IPS DF 19.7 (cell line): Measurements from ENCODE around the gene TBC1D16.
"Not testable (repeated sequence)": the region's sequence is repeated elsewhere in the genome, so short reads cannot be mapped to it uniquely, and the experiment has no call there.

ENCODE experiments used
- DNase-seq: peaks from one replicate; pipeline ENCODE4 v3.0.0-alpha.2; 2013; ENCODE audit warnings: low read depth, low spot score

The TBC1D16 gene

DNA sequence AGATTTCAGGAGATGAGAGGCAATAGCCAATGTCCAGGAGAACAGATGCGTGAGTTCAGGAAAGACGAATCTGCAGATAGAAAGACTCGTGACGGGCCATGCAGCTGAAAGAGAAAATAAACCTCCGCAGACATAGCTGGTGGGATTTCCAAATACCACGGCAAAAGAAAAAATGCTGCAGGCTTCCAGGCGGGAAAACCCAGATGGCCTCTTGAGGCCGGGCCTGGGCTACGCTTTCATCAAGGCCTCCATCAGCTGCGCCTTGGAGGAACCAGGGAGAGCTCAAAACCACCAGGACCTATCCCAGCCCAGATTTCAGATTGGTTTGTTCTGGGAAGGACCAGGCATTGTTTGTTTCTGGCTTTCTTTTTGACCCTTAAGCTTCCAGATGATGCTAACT lies 17.4 kb upstream of the TBC1D16 start:
- DNase-seq, result no peak

DNA sequence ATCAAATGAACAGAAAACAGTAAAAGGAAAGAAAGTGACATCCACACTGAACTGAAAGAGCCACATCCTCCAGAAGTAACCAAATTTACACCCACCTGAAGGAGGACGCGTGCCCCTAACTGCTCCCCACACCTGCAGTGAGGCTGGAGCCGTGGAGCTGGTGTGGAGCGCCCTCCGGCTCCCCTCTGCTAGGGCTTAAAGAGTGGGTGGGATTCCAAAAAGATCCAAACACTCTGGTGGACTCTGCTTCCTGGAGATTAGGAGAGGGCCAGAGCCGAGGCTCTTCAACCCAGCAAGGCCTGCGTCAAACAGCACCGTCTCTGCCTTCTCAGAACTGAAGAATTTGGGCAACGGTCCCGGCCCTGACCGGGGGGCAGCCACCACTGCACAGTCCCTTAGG lies 16.0 kb upstream of the TBC1D16 start:
- DNase-seq, result no peak

- no peak for DNase-seq
Measured at GRCh38 chr17:80050706-80051105, 15.0 kb upstream of the TBC1D16 start.

DNA sequence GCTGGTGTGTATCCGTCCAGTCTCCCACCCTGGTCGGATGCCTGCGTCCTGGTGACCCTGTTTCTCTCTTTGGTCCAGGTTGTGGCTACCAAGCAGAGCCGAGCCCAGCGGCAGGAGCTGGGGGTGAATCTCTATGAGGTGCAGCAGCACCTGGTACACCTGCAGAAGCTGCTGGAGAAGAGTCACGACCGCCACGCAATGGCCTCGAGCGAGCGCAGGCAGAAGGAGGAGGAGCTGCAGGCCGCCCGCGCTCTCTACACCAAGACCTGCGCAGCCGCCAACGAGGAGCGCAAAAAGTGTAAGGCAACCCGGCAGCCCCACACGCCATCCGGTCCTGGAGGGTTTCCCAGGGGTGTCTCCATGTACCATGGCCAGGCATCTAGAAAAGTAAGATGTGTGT lies 14.3 kb upstream of the TBC1D16 start:
- DNase-seq, result no peak

DNA sequence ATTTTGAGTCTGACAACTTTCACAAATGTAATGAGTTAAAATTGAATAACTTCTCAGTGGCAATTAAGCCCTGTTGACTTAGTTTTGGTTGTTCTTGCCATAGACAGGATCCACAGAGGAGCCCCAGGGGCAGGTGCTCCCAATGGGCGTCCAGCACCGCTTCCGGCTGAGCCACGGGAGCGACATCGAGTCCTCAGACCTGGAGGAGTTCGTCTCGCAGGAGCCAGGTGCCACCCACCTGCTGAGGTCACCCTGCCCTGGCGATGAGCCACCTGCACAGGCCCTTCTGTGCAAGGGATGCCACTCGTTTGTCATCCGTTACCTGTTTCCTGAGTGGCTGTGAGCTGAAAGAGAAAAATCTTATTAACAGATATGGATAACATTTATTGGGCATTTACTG lies 11.5 kb upstream of the TBC1D16 start:
- no peak for DNase-seq

- DNase-seq, result not testable (repeated sequence)
Measured at GRCh38 chr17:80046709-80047108, 11.0 kb upstream of the TBC1D16 start.

GRCh38 chr17:80045703-80046102 lies 10.0 kb upstream of the TBC1D16 start:
- no peak for DNase-seq

DNA sequence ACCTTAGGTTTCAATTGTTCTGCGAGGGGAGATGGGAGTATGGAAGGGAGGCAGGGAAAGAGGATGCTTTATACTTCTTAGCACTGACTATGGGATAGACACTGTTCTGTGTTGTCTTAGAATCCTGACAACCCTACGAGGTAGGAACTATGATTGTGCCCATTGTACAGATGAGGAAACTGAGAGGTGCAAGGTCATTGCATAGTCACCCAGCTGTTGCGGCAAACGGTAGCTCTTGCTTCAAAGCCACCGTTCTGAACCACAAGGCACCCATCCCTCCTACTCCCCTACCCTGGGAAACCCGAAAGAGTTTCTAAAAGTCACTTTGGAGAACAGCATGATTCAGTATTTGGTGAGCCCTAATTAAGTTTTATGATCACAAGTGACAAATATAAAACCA lies 8.3 kb upstream of the TBC1D16 start:
- DNase-seq, result no peak

- peak; percentile 50 for DNase-seq
Measured at GRCh38 chr17:80036715-80037477, 1.2 kb upstream of the TBC1D16 start.

DNA sequence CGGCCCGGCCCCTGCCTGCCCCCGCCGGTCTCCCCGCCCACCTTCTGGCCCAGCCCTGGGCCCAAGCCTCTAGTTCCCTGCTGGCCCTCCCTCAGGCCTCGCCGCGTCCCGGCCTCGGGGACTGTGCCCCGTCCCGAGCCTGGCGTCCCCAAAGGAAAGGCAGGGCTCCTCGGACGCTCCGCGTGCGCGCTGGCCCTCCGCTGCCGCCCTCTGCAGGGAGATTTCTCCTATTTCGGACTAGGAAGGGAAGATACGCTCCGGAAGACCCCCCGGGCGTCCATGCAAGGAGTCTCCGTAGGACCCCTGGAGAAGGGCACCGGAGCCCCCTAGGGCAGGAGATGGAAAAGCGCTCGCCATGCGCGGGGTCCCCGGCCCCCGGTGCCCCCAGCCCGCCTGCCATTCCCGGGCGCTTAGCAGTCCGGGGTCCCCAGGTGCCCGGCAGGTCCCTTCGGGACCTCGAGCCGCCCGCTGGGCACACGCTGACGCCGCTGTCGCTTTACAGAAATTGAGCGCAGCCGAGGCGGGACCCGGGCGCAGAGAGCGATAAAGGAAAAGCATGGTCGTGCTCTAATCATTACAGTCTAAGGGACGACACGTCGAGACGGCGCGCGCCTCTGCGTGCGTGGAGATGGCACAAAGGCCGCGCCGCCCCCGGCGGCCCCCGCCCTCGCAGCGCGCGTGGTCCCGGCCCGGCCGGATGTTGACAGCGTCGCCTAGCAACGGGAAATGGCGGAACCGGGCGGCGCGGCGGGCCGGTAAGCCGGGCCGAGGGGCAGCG lies 454 bp upstream of the TBC1D16 start, which contains the start of gene CCDC40:
TSS of gene CCDC40 (plus strand) at position 706 of the 778 bp plus-strand sequence. CDS start at position 727, 21 bp downstream.
- DNase-seq, result no peak

DNA sequence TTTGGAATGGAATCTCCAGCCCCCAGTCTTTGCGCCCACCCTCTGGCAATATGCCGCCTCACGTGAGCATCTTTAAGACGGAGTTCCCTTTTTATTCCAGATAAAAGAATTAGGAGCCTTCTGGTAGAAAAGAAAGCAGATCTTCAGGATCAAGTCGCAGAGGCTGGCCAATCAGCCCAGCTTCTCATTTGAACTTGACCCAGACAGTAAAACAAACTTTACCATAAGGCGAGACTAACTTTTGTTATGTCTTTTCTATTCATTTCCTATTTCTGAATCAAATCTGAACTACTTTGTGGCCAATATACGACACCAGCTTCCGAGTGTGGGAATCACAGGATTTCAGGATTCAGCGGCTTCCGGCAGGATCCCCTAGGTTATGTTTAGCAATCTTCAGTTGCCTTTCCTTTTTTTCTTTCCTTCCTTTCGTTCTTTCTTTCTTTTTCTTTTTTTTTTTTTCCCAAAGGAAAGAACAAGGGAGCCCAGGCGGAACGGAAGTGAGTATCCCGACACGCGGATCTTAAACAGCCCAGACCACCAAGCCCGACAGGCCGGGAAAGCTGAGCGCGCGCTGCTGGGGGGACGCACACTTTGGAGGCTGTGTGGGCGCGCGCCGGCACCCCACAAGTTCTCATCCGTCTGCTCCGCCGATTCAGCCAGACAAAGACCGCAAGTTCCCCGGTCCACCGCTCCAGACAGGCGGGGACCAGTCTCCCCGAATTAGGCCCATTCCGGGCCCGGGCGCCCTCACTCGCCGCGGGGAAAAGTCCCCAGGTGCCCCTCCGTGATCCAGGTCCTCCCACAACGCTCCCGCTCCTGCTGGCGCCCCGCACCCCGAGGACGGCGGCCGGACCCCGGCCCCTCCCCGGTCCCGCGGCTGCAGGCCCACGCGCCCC lies 633 bp downstream of the TBC1D16 start:
- no peak for DNase-seq

GRCh38 chr17:80033840-80034239 lies 1.8 kb downstream of the TBC1D16 start:
- DNase-seq, result no peak

GRCh38 chr17:80032614-80033171 lies 3.0 kb downstream of the TBC1D16 start:
- DNase-seq, result no peak

- no peak for DNase-seq
Measured at GRCh38 chr17:80031691-80032430, 3.8 kb downstream of the TBC1D16 start.

DNA sequence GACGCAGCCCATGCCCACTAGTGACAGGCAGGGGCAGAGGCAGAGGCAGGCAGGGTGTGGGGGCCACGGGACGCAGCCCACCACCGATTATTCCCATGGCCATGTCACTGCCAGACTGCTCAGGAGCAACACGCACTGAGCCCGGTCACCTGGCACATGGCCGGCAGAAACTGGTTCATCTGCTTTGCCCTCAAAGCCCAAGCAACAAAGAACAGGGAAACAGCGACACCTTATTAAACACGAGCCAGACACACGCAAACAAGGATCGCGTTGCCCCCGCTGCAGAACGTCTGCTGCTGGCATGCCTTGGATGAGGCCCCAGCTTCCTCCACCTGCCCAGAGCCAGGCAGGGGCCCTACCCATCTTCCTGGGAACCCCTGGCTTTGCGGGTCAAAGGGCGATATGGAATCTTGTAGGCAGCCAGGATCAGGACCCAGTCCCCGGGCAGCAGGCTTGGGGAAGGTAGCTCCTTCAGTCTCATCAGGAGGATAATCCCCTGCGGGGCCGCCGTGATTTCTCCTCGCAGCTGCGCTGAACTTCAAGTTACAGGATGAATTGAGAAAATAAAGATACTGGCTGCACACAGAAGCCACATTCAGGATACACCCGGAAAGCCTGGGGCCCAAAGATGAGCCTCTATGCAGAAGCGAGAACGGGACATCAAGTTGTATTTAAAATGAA lies 4.8 kb downstream of the TBC1D16 start:
- DNase-seq, result no peak

DNA sequence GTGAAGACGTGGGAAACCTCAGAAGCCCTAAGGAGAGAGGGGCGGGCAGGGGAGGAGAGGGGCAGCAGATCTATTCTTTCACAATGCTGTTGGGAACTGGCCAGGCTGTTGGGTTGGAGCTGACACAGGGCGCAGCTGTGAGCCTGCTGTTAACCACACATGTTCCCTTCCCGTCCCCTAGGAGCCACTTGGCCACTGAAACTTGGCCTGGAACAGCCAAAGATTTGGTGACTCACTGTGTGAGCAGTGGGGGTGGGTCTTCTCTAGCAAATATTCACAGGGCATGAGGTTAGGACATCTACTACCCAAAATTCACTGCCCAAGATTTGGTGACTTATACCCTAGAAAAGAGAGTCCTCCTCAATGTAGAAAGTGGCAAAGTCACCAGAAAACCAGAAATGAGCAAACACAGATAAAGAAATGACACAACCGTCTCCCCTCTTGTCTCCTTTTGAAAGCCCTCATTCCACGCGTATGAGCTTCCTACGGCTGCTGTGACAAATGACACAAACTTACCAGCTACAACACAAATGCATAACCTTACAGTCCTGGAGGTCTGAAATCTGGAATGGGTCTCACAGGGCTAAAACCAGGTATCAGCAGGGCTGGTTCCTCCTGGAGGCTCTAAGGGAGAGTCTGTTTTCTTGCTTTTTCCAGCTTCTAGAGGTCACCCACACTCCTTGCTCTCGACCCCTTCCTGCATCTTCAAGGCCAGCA lies 6.3 kb downstream of the TBC1D16 start:
- no peak for DNase-seq

DNA sequence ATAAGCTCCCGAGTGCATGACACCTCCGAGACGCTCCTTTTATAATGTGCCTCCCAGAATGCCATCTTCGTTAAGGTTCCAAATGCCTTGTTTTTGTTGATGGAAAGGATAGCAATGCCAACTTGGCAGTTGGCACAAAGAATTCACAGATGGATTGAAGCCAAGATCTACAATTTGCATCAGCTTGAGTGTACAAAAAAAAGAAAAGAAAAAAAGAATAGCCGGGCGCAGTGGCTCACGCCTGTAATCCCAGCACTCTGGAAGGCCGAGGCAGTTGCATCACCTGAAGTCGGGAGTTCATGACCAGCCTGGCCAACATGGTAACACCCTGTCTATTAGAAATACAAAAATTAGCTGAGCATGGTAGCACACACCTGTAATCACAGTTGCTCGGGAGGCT lies 7.6 kb downstream of the TBC1D16 start:
- DNase-seq, result no peak

DNA sequence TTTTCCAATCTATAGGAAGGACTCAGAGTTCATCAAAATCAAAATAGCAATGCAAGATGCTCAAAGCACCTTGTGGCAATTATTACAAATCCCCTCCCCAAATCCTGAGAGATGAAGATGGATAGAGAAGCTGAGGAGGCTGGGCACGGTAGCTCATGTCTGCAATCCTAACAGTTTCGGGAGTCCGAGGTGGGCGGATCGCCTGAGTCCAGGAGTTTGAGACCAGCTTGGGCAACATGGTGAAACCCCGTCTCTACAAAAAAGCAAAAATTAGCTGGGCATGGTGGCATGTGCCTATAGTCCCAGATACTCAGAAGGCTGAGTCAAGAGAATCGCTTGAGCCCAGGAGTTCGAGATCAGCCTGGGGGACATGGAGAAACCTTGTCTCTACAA lies 8.6 kb downstream of the TBC1D16 start:
- DNase-seq, result no peak

GRCh38 chr17:80026359-80027042 lies 9.2 kb downstream of the TBC1D16 start:
- no peak for DNase-seq
